SW480 (cell line): ENCODE results near the gene ELL.
"Not testable (repeated sequence)": the region's sequence is repeated elsewhere in the genome, so short reads cannot be mapped to it uniquely, and the experiment has no call there.

ENCODE experiments used
- DNase-seq: peaks from one replicate; pipeline ENCODE4 v3.0.0-alpha.2; 2016; ENCODE audit warnings: low spot score

The ELL gene

GRCh38 chr19:18531485-18531884, 9.6 kb upstream of the ELL start:
- DNase-seq = no peak

DNA sequence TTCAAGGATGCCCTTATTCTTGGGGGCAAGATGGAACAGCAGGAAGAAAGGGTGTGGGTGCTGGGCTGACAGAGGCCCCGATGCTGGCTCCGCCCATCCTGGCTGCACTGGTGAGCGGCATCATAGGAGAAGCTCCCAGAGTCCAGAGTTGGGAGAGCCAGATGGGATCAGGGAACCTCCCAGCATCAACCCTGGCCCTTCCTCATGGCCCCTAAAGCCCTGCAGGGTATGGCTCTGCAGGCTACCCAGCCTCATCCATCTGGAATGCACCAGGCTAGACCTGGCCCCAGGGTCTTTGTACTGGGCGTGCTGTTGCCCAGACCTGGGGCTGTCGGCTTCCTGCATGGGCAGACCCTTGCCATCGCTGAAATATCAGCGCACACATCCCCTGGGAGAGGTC, 7.9 kb upstream of the ELL start:
- DNase-seq = no peak

GRCh38 chr19:18526316-18526715, 4.4 kb upstream of the ELL start:
- no peak for DNase-seq

DNA sequence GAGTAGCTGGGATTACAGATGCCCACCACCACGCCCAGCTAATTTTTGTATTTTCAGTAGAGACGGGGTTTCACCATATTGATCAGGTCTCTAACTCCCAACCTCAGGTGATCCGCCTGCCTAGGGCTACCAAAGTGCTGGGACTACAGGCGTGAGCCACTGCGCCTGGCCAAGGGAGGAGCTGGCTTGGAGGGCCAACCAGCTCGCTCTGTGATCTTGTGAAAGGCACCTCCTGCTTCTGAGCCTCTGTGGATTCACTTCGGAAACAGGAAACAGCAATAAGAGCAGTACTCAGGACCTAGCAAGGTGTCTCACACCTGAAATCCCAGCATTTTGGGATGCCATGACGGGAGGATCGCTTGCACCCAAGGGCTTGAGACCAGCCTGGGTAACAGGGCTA, 2.0 kb upstream of the ELL start:
- DNase-seq = no peak

DNA sequence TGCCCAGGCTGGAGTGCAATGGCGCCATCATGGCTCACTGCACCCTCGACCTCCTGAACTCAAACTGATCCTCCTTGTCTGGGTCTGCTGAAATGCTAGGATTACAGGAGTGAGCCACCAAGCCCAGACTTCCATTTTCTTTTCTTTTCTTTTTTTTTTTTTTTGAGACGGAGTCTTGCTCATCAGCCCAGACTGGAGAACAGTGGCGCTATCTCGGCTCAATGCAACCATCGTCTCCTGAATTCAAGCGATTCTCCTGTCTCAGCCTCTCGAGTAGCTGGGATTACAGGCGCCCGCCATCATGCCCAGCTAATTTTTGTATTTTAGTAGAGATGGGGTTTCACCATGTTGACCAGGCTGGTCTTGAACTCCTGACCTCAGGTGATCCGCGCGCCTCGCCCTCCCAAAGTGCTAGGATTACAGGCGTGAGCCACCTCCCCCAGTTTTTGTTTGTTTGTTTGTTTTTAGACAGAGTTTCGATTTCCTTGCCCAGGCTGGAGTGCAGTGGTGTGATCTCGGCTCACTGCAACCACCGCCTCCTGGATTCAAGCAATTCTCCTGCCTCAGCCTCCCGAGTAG, 1.1 kb upstream of the ELL start:
- not testable (repeated sequence) for DNase-seq

GRCh38 chr19:18522124-18522861, 423 bp upstream of the ELL start:
- DNase-seq = peak; percentile 100

GRCh38 chr19:18520848-18521691, 800 bp downstream of the ELL start:
- DNase-seq = no peak

- DNase-seq = peak; percentile 85
Observed at GRCh38 chr19:18519962-18520847, 1.7 kb downstream of the ELL start.

DNA sequence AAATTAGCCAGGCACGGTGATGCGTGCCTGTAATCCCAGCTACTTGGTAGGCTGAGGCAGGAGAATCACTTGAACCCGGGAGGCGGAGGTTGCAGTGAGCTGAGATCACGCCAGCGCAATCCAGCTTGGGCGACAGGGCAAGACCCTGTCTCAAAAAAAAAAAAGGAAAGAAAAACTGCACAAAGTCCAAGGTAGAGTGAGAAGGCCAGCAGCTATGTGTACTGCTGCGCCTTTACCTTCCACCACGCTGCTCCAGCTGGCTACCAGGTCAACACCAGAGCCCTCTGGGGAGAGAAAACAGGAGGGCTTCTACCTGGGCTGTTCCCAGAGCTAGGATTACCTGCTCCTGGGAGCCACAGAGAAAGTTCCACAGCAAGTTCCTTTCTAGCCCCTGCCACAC, 3.2 kb downstream of the ELL start:
- DNase-seq = no peak

GRCh38 chr19:18517606-18518005, 4.3 kb downstream of the ELL start:
- no peak for DNase-seq

DNA sequence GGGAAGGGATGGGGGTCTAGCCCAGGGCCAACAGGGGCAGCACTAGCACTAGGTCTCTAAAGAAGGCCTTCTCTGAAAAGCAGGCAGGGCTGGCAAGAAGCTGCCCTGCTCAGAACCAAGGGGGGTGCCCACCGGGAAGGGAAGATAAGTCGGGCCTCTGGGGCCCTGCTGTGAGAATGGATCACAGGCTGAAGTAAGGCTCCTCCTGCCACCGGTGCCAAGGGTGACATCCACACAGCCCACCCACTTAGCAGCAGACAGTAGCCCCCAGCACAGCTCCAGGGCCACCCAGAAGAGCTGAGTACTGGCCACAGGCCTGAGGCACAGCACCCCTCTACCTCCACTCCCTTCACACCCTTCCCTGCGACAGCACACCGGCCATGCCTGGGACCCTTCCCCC, 5.9 kb downstream of the ELL start:
- DNase-seq = no peak

DNA sequence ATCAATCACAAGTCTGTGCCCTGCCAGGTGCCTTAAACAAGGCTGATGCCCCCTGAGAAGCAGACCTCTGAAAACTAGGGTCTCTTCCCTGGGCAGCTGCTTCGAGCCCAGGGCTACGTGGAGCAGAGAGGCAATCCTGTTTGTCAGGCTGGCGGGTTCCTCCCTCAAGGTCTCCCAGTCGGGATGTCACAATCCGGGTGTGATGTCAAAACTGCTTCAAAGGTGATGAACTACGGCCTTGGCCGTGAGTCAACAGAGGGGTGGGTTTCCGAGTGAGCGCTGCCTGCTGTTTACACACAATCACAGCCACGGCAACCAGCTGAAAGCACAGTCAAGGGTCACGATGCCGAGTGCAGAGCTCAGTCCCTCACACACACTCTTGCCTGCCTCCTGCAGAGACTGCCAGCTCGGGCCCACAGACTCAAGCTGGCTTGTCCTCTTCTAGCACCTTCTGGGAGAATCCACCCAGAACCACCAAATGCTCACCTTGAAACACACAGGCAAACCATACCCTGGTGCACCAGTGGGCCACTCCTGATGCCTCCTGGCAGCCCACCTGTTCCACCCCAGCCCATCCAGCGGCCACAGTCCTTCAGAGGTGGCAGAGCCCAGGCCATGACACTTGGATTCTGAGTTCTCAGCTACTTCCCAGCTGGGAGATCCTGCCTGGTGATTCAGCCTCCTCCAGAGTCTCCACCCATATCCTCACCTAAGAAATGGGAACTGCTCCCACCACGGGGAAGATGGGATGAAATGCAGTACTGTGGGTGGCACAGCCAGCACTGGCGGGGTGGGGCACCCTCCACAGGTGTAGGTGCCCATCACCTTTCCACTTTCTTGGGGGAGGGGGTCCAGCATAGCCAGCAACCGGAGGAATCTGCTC, 6.8 kb downstream of the ELL start:
- DNase-seq = no peak

DNA sequence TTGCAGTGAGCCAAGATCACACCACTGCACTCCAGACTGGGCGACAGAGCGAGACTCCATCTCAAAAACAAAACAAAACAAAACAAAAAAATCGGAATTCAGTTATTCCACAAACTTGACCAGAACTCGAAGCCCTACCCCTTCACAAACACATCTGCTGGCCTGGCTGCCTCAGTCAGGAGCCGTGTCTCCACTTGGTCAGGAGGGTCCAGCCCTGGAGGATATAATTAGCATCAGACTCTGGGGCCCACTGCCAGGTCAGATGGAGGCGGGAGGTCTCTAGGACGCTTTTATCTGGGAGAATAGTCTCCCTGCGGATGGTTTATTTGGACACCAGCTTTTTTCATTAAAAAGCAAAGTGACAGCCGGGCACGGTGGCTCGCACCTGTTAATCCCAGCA, 8.0 kb downstream of the ELL start:
- DNase-seq = no peak

DNA sequence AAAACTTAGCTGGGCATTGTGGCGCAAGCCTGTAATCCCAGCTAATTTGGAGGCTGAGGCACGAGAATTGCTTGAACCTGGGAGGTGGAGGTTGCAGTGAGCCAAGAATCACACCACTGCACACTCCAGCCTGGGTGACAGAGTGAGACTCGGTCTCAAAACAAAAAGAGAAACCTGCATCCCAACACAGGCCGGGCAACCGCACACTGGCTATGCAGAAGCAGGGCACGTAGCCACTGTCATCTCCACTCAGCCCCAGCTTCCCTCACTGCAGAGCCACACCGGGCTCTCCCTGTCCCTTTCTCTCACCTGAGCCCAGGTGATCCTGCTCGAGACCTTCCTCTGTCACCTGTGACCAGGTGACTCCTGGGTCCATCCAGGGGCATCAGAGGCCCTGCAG, 11.7 kb downstream of the ELL start:
- no peak for DNase-seq

DNA sequence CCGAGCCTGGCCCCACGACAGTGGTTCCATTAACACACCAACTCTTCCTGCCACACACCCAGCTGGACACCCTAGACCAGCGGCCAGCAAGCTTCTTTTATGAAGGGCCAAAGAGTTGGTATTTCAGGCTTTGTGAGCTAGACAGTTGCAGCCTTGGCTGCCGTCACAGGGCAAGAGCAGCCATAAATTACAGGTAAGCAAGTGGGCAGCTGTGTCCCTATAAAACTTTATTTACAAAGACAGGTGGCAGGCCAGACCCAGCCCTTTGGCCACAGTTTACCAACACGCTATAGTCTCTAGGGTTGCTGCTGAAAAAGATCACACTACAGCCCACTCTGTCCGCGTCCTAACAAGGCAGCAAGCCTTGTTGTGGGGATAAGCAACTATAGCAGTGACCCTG, 13.3 kb downstream of the ELL start:
- no peak for DNase-seq

- DNase-seq = no peak
Observed at GRCh38 chr19:18507727-18508440, 14.0 kb downstream of the ELL start.

DNA sequence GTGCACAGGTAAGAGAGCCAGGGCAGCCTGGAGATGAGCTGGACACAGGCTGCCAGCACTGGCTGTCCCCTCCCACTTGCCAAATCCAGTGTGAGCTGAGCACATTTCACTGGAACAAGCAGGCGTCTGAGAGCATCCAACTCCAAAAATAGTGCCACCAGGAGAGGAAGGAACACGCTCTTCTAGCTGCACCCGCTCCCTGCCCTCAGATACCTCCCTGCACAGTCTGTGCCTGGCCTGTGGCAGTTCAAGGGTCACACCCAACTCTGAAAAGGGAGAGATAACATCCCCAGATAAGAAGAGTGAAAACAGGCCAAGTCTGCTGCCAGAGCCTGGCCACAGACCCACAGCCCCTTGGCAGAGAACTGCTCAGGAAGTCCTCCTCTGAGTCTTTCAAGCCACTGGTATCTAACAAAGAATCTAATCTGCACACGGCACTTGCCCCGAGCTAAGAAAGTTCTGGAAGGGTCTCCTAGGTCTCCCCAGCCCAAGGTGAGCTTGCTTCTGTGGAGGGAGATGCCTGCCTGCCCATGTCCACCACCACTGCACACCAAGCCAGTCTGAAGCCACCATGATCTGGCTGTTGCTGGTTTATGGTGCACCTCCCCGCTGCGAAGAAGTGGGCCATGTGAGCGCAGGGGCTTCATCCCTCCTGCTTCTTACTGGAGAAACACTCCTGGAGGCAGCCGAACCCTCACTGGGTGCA, 14.7 kb downstream of the ELL start:
- DNase-seq = no peak

DNA sequence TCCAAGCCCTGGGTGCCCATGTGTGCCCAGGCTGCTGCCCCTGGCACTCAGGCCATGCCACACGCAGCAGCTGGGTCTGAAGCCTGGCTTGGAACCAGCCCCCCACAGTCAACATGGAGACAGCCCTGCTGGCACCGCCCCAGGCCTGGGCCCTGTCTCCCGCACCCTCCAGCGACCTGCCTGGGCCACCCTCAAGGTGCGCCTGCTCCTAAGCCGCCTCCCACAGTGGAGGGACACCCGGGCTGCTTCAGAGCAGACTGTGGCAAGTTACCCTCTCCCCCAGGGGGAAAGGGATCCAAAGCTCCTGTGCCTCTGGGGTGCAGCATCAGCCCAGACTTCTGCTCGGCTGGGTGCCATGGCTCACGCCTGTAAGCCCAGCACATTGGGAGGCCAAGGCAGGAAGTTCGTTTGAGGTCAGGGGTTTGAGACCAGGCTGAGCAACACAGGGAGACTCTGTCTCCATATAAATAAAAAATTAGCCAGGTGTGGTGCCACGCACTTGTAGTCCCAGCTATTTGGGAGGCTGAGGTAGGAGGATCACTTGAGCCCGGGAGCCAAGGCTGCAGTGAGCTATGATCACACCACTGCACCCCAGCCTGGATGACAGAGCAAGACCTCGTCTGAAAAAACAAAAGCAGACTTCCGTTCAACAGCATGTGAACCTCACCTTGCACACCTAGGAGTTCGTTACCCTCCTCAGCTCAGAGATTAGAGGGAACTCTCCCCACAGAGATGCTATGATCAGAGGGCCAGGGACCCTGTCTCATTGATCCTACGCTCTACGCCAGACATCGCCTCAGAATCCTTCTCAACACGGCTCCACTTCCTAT, 15.6 kb downstream of the ELL start:
- no peak for DNase-seq
